ENCODE measurements around the gene ACKR3. TPM values are rescaled to one million over a fixed set of nuclear protein-coding genes. Genes with fewer than 3 reads are reported as not detected.
A peak's percentile ranks its signal among the peaks of the same experiment; 100 is the strongest.

ACKR3 gene
- total and polyA plus RNA-seq, 10 of the 15 experiments (the other 5 are each of a cell fraction or from before 2014, with no cell fraction given) = 3.0 to 154 (median 6.4) TPM

- no peak for TF ChIP-seq YY1 (IDR thresholded peaks at IDR 0.05; ENCODE audit: low read depth, low read length)
- TF ChIP-seq DPF2 (IDR thresholded peaks at IDR 0.05) = no peak
- TF ChIP-seq BCLAF1 (IDR thresholded peaks at IDR 0.05) = no peak
- no peak for TF ChIP-seq NFYB (IDR thresholded peaks at IDR 0.05; ENCODE audit: insufficient read depth, low read depth, low read length)
- TF ChIP-seq USF1 (IDR thresholded peaks at IDR 0.05; ENCODE audit: borderline replicate concordance, extremely low read length, insufficient read depth, low read depth, low read length) = no peak
These were observed 2.9 kb downstream of the ACKR3 start (continued) for GRCh38 chr2:236572482-236572881.

- Histone ChIP-seq H3K27me3 (replicated peaks in 1 of 2; ENCODE audit: control insufficient read depth in 2 of 2, insufficient read depth in 2 of 2, low read length in 1 of 2) (no peaks in the 10 kb centered on the region), H4K20me1 (ENCODE audit: control insufficient read depth, insufficient read depth) (peaks cover 2% of the 10 kb centered on the region; the same call in 1 of the 2 replicates), H3K9me3 (replicated peaks; ENCODE audit: control insufficient read depth, insufficient read depth, low read length) (no peaks in the 10 kb centered on the region), H3K79me2 (ENCODE audit: control insufficient read depth, insufficient read depth, low read length) (peaks cover 32% of the 10 kb centered on the region), H2AFZ (ENCODE audit: control insufficient read depth, low read depth, low read length) (no peak overlapping the region), H3K36me3 (ENCODE audit: control insufficient read depth in 2 of 2, insufficient read depth in 2 of 2, low read length in 1 of 2) (no peaks in the 10 kb centered on the region; a peak in 1 of 4 replicates), H3K4me3 (peak overlapping the region; percentile 73; the same call in 1 of the 2 replicates), H3K27ac (ENCODE audit: control insufficient read depth, insufficient read depth) (no peak overlapping the region), H3K9ac (ENCODE audit: control insufficient read depth, insufficient read depth, low read length) (no peak overlapping the region), H3K4me1 (ENCODE audit: control insufficient read depth, insufficient read depth, low read length) (peaks cover 20% of the 10 kb centered on the region), H3K4me2 (ENCODE audit: control insufficient read depth, insufficient read depth) (peak overlapping the region; percentile 41)
- in situ Hi-C loops (cut with MboI) (no loop called here), intact Hi-C loops (cut with micrococcal nuclease; ENCODE audit: unreplicated experiment) (no loop called here)
- ChIA-PET SMC1A (ENCODE audit: uncharacterized antibody, unreplicated experiment) (interaction anchor here (1.0 to 2.3 kb wide), 4 partner anchors 11 to 514 kb away, joined by 3 to 10 read pairs (median 5); no protein-coding TSS in a partner anchor), CTCF (interaction anchor here (1.3 to 1.9 kb wide), 2 partner anchors 60 to 495 kb away, joined by 3 to 7 read pairs; no protein-coding TSS in a partner anchor), POLR2A (no interaction called here), RAD21 (ENCODE audit: unreplicated experiment) (interaction anchor here (1.0 to 6.7 kb wide), 3 partner anchors 37 to 487 kb away, joined by 3 to 275 read pairs (median 3); no protein-coding TSS in a partner anchor)
- no peak for ATAC-seq
- BruUV-seq (replicated peaks) = no TSS peak
- no peak for FAIRE-seq
- TF ChIP-seq POLR2AphosphoS2 (IDR thresholded peaks at IDR 0.05; ENCODE audit: low read depth, low read length) (peak; percentile 33; the same call in 1 of the 2 replicates), ZBTB4 (CRISPR knock-in tag; IDR thresholded peaks at IDR 0.05) (no peak), ZNF24 (IDR thresholded peaks at IDR 0.05) (no peak), NFIC (IDR thresholded peaks at IDR 0.05; ENCODE audit: low read depth, low read length) (no peak), MYC (IDR thresholded peaks at IDR 0.05; ENCODE audit: insufficient read depth, insufficient read length, insufficient replicate concordance, low read length, severe bottlenecking) (no peak), ZSCAN29 (IDR thresholded peaks at IDR 0.05) (no peak)
- DNase-seq (ENCODE audit: low read depth, low spot score) = no peak
- WGBS (ENCODE audit: insufficient coverage, insufficient replicate concordance, low lambda C conversion rate, missing lambda C conversion rate) = 88% methylated on average over 12 of the region's 12 CpGs
These were observed 3.7 kb downstream of the ACKR3 start for GRCh38 chr2:236573066-236573929.
